Dedifferentiated amniotic fluid mesenchymal stem cell (primary cell): ENCODE measurements around the gene PCDHGA12.
"Not testable (repeated sequence)": the region's sequence is repeated elsewhere in the genome, so short reads cannot be mapped to it uniquely, and the experiment has no call there.

Experiments
- DNase-seq: peaks from one replicate; pipeline ENCODE4 v3.0.0-alpha.2; 2016; ENCODE audit errors: extremely low spot score

Gene PCDHGA12

GRCh38 chr5:141407790-141408505, 22.4 kb upstream of the PCDHGA12 start, which contains the start of gene PCDHGB6:
TSS of gene PCDHGB6 (plus strand) at chr5:141408021. CDS start at chr5:141408203, 182 bp downstream.
- not testable (repeated sequence) for DNase-seq

- DNase-seq, result no peak
Measured at GRCh38 chr5:141409598-141410306, 20.6 kb upstream of the PCDHGA12 start.

- no peak for DNase-seq
Measured at GRCh38 chr5:141411575-141411974, 18.7 kb upstream of the PCDHGA12 start.

- peak; percentile 96 for DNase-seq
Measured at GRCh38 chr5:141412854-141413539, 17.3 kb upstream of the PCDHGA12 start, which contains the start of gene PCDHGA10. TSS of gene PCDHGA10 (plus strand) at chr5:141412987. CDS start at chr5:141413176, 189 bp downstream.

GRCh38 chr5:141413540-141414069, 16.7 kb upstream of the PCDHGA12 start:
- no peak for DNase-seq

- DNase-seq, result not testable (repeated sequence)
Measured at GRCh38 chr5:141414548-141415274, 15.6 kb upstream of the PCDHGA12 start.

- DNase-seq, result not testable (repeated sequence)
Measured at GRCh38 chr5:141415275-141415618, 15.1 kb upstream of the PCDHGA12 start.

GRCh38 chr5:141417494-141418172, 12.7 kb upstream of the PCDHGA12 start, which contains the start of gene PCDHGB7:
TSS of gene PCDHGB7 (plus strand) at chr5:141417677. CDS start at chr5:141417860, 183 bp downstream.
- not testable (repeated sequence) for DNase-seq

GRCh38 chr5:141419074-141419880, 11.0 kb upstream of the PCDHGA12 start:
- DNase-seq, result no peak

- DNase-seq, result no peak
Measured at GRCh38 chr5:141420855-141421488, 9.3 kb upstream of the PCDHGA12 start, which contains the start of gene PCDHGA11. TSS of gene PCDHGA11 (plus strand) at chr5:141421051. CDS start at chr5:141421228, 177 bp downstream.

GRCh38 chr5:141421489-141421855, 8.8 kb upstream of the PCDHGA12 start:
- no peak for DNase-seq

GRCh38 chr5:141422742-141423291, 7.5 kb upstream of the PCDHGA12 start:
- no peak for DNase-seq

GRCh38 chr5:141427783-141428426, 2.4 kb upstream of the PCDHGA12 start:
- no peak for DNase-seq

- DNase-seq, result no peak
Measured at GRCh38 chr5:141431286-141431685, 979 bp downstream of the PCDHGA12 start.

- not testable (repeated sequence) for DNase-seq
Measured at GRCh38 chr5:141432308-141432707, 2.0 kb downstream of the PCDHGA12 start.

GRCh38 chr5:141432726-141433125, 2.4 kb downstream of the PCDHGA12 start:
- DNase-seq, result not testable (repeated sequence)

- DNase-seq, result no peak
Measured at GRCh38 chr5:141434006-141434405, 3.7 kb downstream of the PCDHGA12 start.

GRCh38 chr5:141437221-141437620, 6.9 kb downstream of the PCDHGA12 start:
- no peak for DNase-seq
